ENCODE results near the gene PRICKLE2. TPM values are rescaled to one million over a fixed set of nuclear protein-coding genes. Genes with fewer than 3 reads are reported as not detected.

Gene PRICKLE2
- total RNA-seq, 1 experiment from 2014 or later: under 0.01 TPM

DNA sequence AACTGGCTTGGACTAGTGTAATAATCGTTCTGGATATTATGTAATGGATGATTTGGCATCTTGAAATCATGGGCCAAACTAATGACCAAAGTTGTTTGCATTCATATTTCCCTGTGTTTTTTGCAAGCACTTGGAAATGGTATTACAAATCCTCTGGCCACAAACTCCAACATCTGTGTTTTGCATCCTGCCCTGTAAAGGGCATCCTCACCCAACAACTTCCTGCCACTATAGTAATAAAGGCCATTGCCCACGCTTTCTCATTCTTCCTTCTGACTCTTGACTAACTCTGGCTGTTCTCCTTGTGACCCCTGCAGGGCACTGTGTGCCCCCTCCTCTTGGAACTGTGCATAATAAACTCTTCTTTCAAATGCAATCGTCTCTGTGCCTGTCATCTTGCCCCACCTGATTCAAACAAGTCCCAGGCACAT is 176.6 kb downstream of the PRICKLE2 start:
- no peak for DNase-seq (ENCODE audit: low spot score)

- no peak for DNase-seq (ENCODE audit: low spot score)
Measured at GRCh38 chr3:64047787-64048186, 177.5 kb downstream of the PRICKLE2 start.

DNA sequence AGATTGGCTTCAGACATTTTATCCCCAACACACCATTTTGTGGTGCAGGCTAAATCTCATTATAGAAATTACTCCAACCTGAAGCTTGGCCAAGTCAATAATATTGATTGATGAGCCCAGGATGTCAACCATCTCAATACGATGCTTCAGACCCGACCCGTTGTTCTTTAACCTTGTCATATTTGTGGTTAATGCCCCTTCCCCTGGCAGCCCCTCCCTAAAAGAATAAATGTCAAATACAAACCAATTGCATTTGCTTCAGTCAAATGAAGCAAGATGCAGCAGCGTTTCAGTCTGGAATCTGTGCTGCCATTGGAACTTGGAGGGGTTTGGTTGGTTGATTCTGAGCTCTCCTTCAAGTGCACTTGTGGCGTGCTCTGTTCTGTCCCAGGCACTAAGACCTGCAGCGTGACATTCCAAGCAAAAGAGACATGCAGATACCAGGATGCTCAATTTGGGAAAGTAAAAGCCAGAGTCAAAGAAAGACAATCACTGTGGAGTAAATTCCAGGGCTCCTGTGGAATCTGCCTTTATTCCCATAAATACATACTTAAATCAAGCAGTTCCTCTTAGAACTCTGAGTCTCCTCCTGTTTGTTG is 178.2 kb downstream of the PRICKLE2 start:
- DNase-seq (ENCODE audit: low spot score): no peak

- DNase-seq (ENCODE audit: low spot score): no peak
Measured at GRCh38 chr3:64046592-64046991, 178.7 kb downstream of the PRICKLE2 start.

DNA sequence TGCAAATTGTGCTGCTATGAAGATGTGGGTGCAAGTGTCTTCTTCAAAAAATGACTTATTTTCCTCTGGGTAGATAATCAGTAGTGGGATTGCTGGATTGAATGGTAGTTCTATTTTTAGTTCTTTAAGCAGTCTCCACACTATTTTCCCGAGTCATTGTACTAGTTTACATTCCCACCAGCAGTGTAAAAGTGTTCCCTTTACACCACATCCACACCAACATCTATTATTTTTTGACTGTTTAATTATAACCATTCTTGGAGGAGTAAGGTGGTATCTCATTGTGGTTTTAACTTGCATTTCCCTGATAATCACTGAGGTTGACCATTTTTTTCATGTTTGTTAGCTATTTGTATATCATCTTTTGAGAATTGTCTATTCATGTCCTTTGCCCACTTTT is 182.3 kb downstream of the PRICKLE2 start:
- no peak for DNase-seq (ENCODE audit: low spot score)

Small RNA genes within 50 kb of the gene (small RNA-seq; reads per million reads assigned to genes)
- 1.4 reads per million, percentile 50 among the genes with 10 or more reads in this experiment for gene RF00012

Other genes with a start within 250 kb of the PRICKLE2 start
- 58.1 and 61.8 TPM in 2 replicates for gene PSMD6, start 202.0 kb downstream of the PRICKLE2 start, total RNA-seq (2014; rRNA removed; shearing (Covaris generic))